ENCODE data around the gene ELOVL3. TPM values are rescaled to one million over a fixed set of nuclear protein-coding genes. Genes with fewer than 3 reads are reported as not detected.

ELOVL3 gene
- total RNA-seq, 1 experiment from 2014 or later: 0.61 TPM

- Histone ChIP-seq H2AFZ (no peak within 1 kb of the TSS), H3K9me2 (ENCODE audit: insufficient read depth) (no peaks in the 10 kb centered on the region), H3K4me2 (peak within 1 kb of the TSS; percentile 46), H3F3A (ENCODE audit: insufficient read depth, low read depth) (no peaks in the 10 kb centered on the region), H3K4me3 (peak within 1 kb of the TSS; percentile 36; the same call in 1 of the 2 replicates), H3K79me2 (ENCODE audit: low read depth) (peaks cover 10% of the 10 kb centered on the region), H3K36me3 (ENCODE audit: low read depth) (no peaks in the 10 kb centered on the region), H3K27ac (no peak within 1 kb of the TSS), H3K4me1 (replicated peaks; ENCODE audit: insufficient read depth) (peaks cover 10% of the 10 kb centered on the region), H3K9me3 (ENCODE audit: insufficient read depth, low read depth) (no peaks in the 10 kb centered on the region), H3K27me3 (ENCODE audit: insufficient read depth, low read depth) (no peaks in the 10 kb centered on the region), H4K20me1 (ENCODE audit: insufficient read depth) (peaks cover 1% of the 10 kb centered on the region; the same call in 1 of the 2 replicates)
- TF ChIP-seq, protein P1, sequence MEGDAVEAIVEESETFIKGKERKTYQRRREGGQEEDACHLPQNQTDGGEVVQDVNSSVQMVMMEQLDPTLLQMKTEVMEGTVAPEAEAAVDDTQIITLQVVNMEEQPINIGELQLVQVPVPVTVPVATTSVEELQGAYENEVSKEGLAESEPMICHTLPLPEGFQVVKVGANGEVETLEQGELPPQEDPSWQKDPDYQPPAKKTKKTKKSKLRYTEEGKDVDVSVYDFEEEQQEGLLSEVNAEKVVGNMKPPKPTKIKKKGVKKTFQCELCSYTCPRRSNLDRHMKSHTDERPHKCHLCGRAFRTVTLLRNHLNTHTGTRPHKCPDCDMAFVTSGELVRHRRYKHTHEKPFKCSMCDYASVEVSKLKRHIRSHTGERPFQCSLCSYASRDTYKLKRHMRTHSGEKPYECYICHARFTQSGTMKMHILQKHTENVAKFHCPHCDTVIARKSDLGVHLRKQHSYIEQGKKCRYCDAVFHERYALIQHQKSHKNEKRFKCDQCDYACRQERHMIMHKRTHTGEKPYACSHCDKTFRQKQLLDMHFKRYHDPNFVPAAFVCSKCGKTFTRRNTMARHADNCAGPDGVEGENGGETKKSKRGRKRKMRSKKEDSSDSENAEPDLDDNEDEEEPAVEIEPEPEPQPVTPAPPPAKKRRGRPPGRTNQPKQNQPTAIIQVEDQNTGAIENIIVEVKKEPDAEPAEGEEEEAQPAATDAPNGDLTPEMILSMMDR (conservative IDR thresholded peaks at IDR 0.05): no peak
- no peak for TF ChIP-seq EZH2 (IDR thresholded peaks at IDR 0.05; ENCODE audit: low read depth)
- POLR2A ChIA-PET (ENCODE audit: unreplicated experiment): interaction anchor here (0.6 kb wide), 2 partner anchors 88 to 770 kb away, joined by 4 to 5 read pairs; no protein-coding TSS in a partner anchor
- no TSS peak for BruUV-seq (replicated peaks)
- DNase-seq: peak; percentile 42 to 84
- CTCF ChIA-PET: no interaction called here
- intact Hi-C loops (cut with micrococcal nuclease; ENCODE audit: unreplicated experiment): no loop called here
Observed at GRCh38 chr10:102241444-102242117, 15.5 kb downstream of the ELOVL3 start, which contains the start of gene PITX3. Gene PITX3 (minus strand): TSS chr10:102241512. CDS start chr10:102232080, 9,432 bp downstream.

DNA sequence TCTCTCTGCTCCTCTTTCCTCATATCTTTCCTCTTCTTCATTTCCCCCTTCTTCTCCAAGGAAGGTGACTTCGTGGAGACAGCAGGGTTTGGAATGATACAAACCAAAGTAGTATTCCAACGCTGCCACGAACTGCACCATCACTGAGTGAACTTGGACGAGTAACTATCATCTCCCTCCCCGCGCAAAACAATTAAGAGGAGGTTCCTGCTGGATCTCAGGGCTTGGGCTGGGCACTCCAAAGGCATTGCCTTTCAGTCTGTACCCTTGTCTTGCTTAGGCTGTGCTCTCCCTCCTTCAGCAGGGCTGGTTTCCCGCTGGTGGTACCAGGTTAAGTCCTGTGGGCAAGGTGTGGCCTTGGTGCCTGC is 16.0 kb downstream of the ELOVL3 start:
- CTCF ChIA-PET: no interaction called here
- Histone ChIP-seq H3K4me2 (peak overlapping the region; percentile 46), H4K20me1 (ENCODE audit: insufficient read depth) (peaks cover 5% of the 10 kb centered on the region; the same call in 1 of the 2 replicates), H2AFZ (no peak overlapping the region), H3K9me3 (ENCODE audit: insufficient read depth, low read depth) (no peaks in the 10 kb centered on the region), H3F3A (ENCODE audit: insufficient read depth, low read depth) (no peaks in the 10 kb centered on the region), H3K9me2 (ENCODE audit: insufficient read depth) (no peaks in the 10 kb centered on the region), H3K36me3 (ENCODE audit: low read depth) (no peaks in the 10 kb centered on the region), H3K4me1 (replicated peaks; ENCODE audit: insufficient read depth) (peaks cover 16% of the 10 kb centered on the region), H3K79me2 (ENCODE audit: low read depth) (peaks cover 16% of the 10 kb centered on the region), H3K4me3 (no peak overlapping the region), H3K27ac (no peak overlapping the region), H3K27me3 (ENCODE audit: insufficient read depth, low read depth) (no peaks in the 10 kb centered on the region)
- POLR2A ChIA-PET (ENCODE audit: unreplicated experiment): no interaction called here
- TF ChIP-seq, protein P1 (conservative IDR thresholded peaks at IDR 0.05): no peak
- no peak for TF ChIP-seq EZH2 (IDR thresholded peaks at IDR 0.05; ENCODE audit: low read depth)
- BruUV-seq (replicated peaks): no TSS peak
- intact Hi-C loops (cut with micrococcal nuclease; ENCODE audit: unreplicated experiment): no loop called here
- no peak for DNase-seq

- ChIA-PET POLR2A (ENCODE audit: unreplicated experiment) (no interaction called here), CTCF (no interaction called here)
- no peak overlapping the region for H3K27ac ChIP-seq
- no peaks in the 10 kb centered on the region for H3K27me3 ChIP-seq (ENCODE audit: insufficient read depth, low read depth)
- intact Hi-C loops (cut with micrococcal nuclease; ENCODE audit: unreplicated experiment): no loop called here
- no peaks in the 10 kb centered on the region for H3K9me3 ChIP-seq (ENCODE audit: insufficient read depth, low read depth)
- TF ChIP-seq, protein P1 (conservative IDR thresholded peaks at IDR 0.05): no peak
- TF ChIP-seq EZH2 (IDR thresholded peaks at IDR 0.05; ENCODE audit: low read depth): no peak
- peaks cover 28% of the 10 kb centered on the region for H3K79me2 ChIP-seq (ENCODE audit: low read depth)
- no peaks in the 10 kb centered on the region for H3F3A ChIP-seq (ENCODE audit: insufficient read depth, low read depth)
- no peaks in the 10 kb centered on the region for H3K9me2 ChIP-seq (ENCODE audit: insufficient read depth)
- no peak overlapping the region for H3K4me3 ChIP-seq
- no peak overlapping the region for H3K4me2 ChIP-seq
- DNase-seq: peak in 1 of 2 experiments; percentile 60
- no peak overlapping the region for H2AFZ ChIP-seq
- peaks cover 23% of the 10 kb centered on the region for H3K4me1 ChIP-seq (replicated peaks; ENCODE audit: insufficient read depth)
- BruUV-seq (replicated peaks): no TSS peak
- H4K20me1 ChIP-seq (ENCODE audit: insufficient read depth): peaks cover 5% of the 10 kb centered on the region; the same call in 1 of the 2 replicates
- no peaks in the 10 kb centered on the region for H3K36me3 ChIP-seq (ENCODE audit: low read depth)
Observed at GRCh38 chr10:102243309-102243708, 17.2 kb downstream of the ELOVL3 start.

Measured in PC-9 (cell line).